PC-9 (cell line): Measurements from ENCODE around the gene KCNQ1OT1.

Experiments
- EZH2 ChIP-seq: fragments of 200-600 bp; sonication (generic); IDR thresholded peaks from 2 replicates; pipeline ENCODE4 v1.8.0; 2017; ENCODE audit warnings: antibody characterized with exemption, low read depth
- TF ChIP-seq, protein P1 (sequence below): fragments of 200-600 bp; sonication (generic); conservative IDR thresholded peaks from 2 replicates; pipeline ENCODE4 v1.6.1; 2017; ENCODE audit warnings: mixed run types, antibody characterized with exemption, mild to moderate bottlenecking, moderate library complexity

DNA sequence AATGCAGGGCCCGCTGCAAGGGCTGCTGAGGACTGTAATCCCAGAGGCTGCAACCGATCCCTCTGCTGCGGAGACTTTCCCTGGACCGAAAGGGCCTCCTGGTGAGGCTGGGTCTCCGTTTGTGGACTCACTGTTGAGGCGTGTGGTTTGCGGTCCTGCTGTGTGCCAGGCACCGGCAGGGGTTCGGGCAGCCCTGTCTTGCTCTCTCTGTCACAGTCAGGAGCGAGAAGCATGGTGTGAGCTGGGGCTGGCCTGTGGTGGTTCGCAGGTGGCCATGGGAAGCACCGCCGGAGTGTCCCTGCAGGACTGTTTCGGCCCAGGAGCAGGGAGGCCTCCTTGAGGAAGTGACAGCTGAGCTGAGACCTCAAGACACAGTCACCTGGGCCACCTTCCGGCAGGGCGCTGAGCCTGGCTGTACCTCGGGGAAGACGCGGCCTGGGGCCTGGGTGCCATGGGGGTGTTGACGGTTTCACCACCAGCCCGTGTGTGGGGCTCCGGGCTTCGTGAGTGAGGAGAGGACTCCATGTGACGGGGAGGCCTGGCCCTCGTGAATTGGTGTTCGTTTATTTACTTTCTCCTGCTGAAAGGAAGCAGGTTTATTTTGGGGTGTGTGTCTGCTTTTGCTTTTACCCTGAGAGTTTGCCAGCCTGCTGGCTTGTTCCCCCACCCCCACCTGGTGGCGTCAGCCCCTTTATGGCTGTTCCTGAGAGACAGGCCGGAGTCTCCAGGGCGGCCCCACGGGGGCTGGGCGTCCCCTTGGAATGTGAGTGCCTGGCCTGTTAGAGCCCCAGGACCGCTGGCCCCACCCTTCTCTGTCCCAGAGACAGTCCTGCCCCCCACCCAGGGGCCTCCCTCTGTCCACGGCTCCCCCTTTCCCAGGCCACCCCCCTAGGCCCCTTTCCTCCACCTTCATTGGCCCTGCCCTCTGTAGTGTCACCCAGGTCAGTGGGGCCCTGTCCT is 122.5 kb downstream of the KCNQ1OT1 start:
- TF ChIP-seq, protein P1, sequence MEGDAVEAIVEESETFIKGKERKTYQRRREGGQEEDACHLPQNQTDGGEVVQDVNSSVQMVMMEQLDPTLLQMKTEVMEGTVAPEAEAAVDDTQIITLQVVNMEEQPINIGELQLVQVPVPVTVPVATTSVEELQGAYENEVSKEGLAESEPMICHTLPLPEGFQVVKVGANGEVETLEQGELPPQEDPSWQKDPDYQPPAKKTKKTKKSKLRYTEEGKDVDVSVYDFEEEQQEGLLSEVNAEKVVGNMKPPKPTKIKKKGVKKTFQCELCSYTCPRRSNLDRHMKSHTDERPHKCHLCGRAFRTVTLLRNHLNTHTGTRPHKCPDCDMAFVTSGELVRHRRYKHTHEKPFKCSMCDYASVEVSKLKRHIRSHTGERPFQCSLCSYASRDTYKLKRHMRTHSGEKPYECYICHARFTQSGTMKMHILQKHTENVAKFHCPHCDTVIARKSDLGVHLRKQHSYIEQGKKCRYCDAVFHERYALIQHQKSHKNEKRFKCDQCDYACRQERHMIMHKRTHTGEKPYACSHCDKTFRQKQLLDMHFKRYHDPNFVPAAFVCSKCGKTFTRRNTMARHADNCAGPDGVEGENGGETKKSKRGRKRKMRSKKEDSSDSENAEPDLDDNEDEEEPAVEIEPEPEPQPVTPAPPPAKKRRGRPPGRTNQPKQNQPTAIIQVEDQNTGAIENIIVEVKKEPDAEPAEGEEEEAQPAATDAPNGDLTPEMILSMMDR = no peak
- no peak for TF ChIP-seq EZH2
